ENCODE results near the gene RNF212. TPM values are rescaled to one million over a fixed set of nuclear protein-coding genes. Genes with fewer than 3 reads are reported as not detected.

The RNF212 gene
- not detected for total RNA-seq

- H3K27me3 ChIP-seq, result peaks cover 5% of the 10 kb centered on the region
These were observed at the start of gene RNF212 for GRCh38 chr4:1113311-1114009. RNF212 (minus strand) TSS chr4:1113564; CDS start chr4:1113464, 100 bp downstream.

GRCh38 chr4:1160351-1160750, 47.0 kb upstream of the RNF212 start:
- H3K27ac ChIP-seq, result no peak overlapping the region
- H3K4me3 ChIP-seq, result no peak overlapping the region
- no peaks in the 10 kb centered on the region for H3K36me3 ChIP-seq
- DNase-seq (ENCODE audit: low spot score in 2 of 2), result no peak
- H3K4me1 ChIP-seq, result peaks cover 0 to 2% of the 10 kb centered on the region in 2 donors
- peaks cover 0 to 10% of the 10 kb centered on the region in 2 donors for H3K9me3 ChIP-seq
- TF ChIP-seq CTCF (IDR thresholded peaks at IDR 0.05), result no peak
- no peaks in the 10 kb centered on the region for H3K27me3 ChIP-seq
- intact Hi-C loops (cut with DNase I), result no loop called here

More at GRCh38 chr4:1113311-1114009, at the start of gene RNF212:
- no peak within 1 kb of the TSS for H3K27ac ChIP-seq
- no peaks in the 10 kb centered on the region for H3K36me3 ChIP-seq
- no peak for TF ChIP-seq CTCF (IDR thresholded peaks at IDR 0.05)
- intact Hi-C loops (cut with DNase I), result no loop called here
- no peak for DNase-seq (ENCODE audit: low spot score in 2 of 2)
- H3K9me3 ChIP-seq, result no peaks in the 10 kb centered on the region
- peak within 1 kb of the TSS; percentile 26 to 52 for H3K4me3 ChIP-seq
- H3K4me1 ChIP-seq, result no peaks in the 10 kb centered on the region

GRCh38 chr4:1156069-1156468, 42.7 kb upstream of the RNF212 start:
- intact Hi-C loops (cut with DNase I), result loop anchor here (10.0 kb wide), 1 partner anchor 221 kb away; the partner anchor contains the start of genes GAK and TMEM175
- Histone ChIP-seq H3K27me3 (no peaks in the 10 kb centered on the region), H3K27ac (peak overlapping the region; percentile 69 to 79), H3K4me3 (no peak overlapping the region), H3K4me1 (peaks cover 9 to 12% of the 10 kb centered on the region in 2 donors), H3K36me3 (no peaks in the 10 kb centered on the region), H3K9me3 (peaks cover 0 to 10% of the 10 kb centered on the region in 2 donors)
- no peak for DNase-seq (ENCODE audit: low spot score in 2 of 2)
- TF ChIP-seq CTCF (IDR thresholded peaks at IDR 0.05), result no peak

- Histone ChIP-seq H3K4me1 (peaks cover 9 to 12% of the 10 kb centered on the region in 2 donors), H3K4me3 (peak overlapping the region in 1 of 2 donors; percentile 48), H3K9me3 (peaks cover 0 to 10% of the 10 kb centered on the region in 2 donors), H3K36me3 (no peaks in the 10 kb centered on the region), H3K27ac (peak overlapping the region; percentile 69 to 79), H3K27me3 (no peaks in the 10 kb centered on the region)
- intact Hi-C loops (cut with DNase I), result loop anchor here (2.0 to 10.0 kb wide), 2 partner anchors 37 to 221 kb away; partner anchors contain the start of genes GAK and TMEM175
- DNase-seq (ENCODE audit: low spot score in 2 of 2), result no peak
- TF ChIP-seq CTCF (IDR thresholded peaks at IDR 0.05), result no peak
These were observed 42.0 kb upstream of the RNF212 start for GRCh38 chr4:1155314-1155713.

- Histone ChIP-seq H3K4me1 (peaks cover 9 to 12% of the 10 kb centered on the region in 2 donors), H3K27ac (peak overlapping the region; percentile 77 to 79), H3K4me3 (peak overlapping the region in 1 of 2 donors; percentile 48), H3K27me3 (no peaks in the 10 kb centered on the region), H3K9me3 (peaks cover 0 to 10% of the 10 kb centered on the region in 2 donors), H3K36me3 (no peaks in the 10 kb centered on the region)
- TF ChIP-seq CTCF (IDR thresholded peaks at IDR 0.05), result no peak
- DNase-seq (ENCODE audit: low spot score in 2 of 2), result peak; percentile 67 to 93
- intact Hi-C loops (cut with DNase I), result loop anchor here (1.0 to 10.0 kb wide), 3 partner anchors 38 to 220 kb away; partner anchors contain the start of genes CTBP1, GAK and TMEM175
These were observed 41.3 kb upstream of the RNF212 start for GRCh38 chr4:1154523-1155182.
